ENCODE data around the gene NAT10. TPM values are rescaled to one million over a fixed set of nuclear protein-coding genes. Genes with fewer than 3 reads are reported as not detected.

Gene NAT10
- total RNA-seq, 1 experiment from 2014 or later: 48.7 TPM

- Histone ChIP-seq H3F3A (ENCODE audit: low read length, unreplicated experiment) (peaks cover 4% of the 10 kb centered on the region), H3K79me2 (ENCODE audit: low read length) (peaks cover 43% of the 10 kb centered on the region), H3K4me1 (ENCODE audit: insufficient read depth, low read length) (peaks cover 19% of the 10 kb centered on the region), H3K27ac (ENCODE audit: low read length) (peak overlapping the region; percentile 88), H3K9me3 (ENCODE audit: low read length) (no peaks in the 10 kb centered on the region), H3K36me3 (ENCODE audit: low read depth, low read length) (peaks cover 28% of the 10 kb centered on the region; the same call in 1 of the 2 replicates), H3K9ac (ENCODE audit: low read length) (peak overlapping the region; percentile 97), H3K27me3 (ENCODE audit: low read length) (no peaks in the 10 kb centered on the region), H3K4me2 (ENCODE audit: low read length) (peak overlapping the region; percentile 98), H2AFZ (ENCODE audit: low read length) (peak overlapping the region; percentile 69), H3K4me3 (ENCODE audit: low read length) (peak overlapping the region; percentile 85), H3K9me2 (replicated peaks; ENCODE audit: low read length) (no peaks in the 10 kb centered on the region), H4K20me1 (ENCODE audit: low read length) (0 out of 2 replicates have a peak, but pooled peaks cover 4% of the 10 kb centered on the region)
- no peak for TF ChIP-seq EZH2 (IDR thresholded peaks at IDR 0.05; ENCODE audit: low read length, unreplicated experiment)
- TF ChIP-seq EZH2phosphoT487 (IDR thresholded peaks at IDR 0.05; ENCODE audit: borderline replicate concordance, low read length): no peak
- ChIA-PET CTCF (no interaction called here), POLR2A (ENCODE audit: unreplicated experiment) (interaction anchor here (0.5 to 0.6 kb wide), 2 partner anchors 41 to 96 kb away, joined by 3 read pairs; no protein-coding TSS in a partner anchor)
- no TSS peak for BruUV-seq (replicated peaks)
- peak; percentile 5 for DNase-seq
- ATAC-seq: peak; percentile 1
- intact Hi-C loops (cut with micrococcal nuclease): loop anchor here (1.0 to 2.0 kb wide), 3 partner anchors 53 to 254 kb away; partner anchors contain the start of genes ABTB2 and CAPRIN1
Observed at GRCh38 chr11:34104680-34105078, 750 bp upstream of the NAT10 start.

- ATAC-seq: peak; percentile 2; the same call in 1 of the 2 replicates
- POLR2A ChIA-PET (ENCODE audit: unreplicated experiment): interaction anchor here (0.6 kb wide), 1 partner anchor 8 kb away, joined by 3 read pairs; no protein-coding TSS in a partner anchor
Observed at GRCh38 chr11:34105957-34106504, 602 bp downstream of the NAT10 start.

More at GRCh38 chr11:34105957-34106504, 602 bp downstream of the NAT10 start:
- Histone ChIP-seq H3F3A (ENCODE audit: low read length, unreplicated experiment) (peaks cover 4% of the 10 kb centered on the region), H2AFZ (ENCODE audit: low read length) (peak overlapping the region; percentile 69), H3K27ac (ENCODE audit: low read length) (peak overlapping the region; percentile 88), H3K9ac (ENCODE audit: low read length) (peak overlapping the region; percentile 97), H3K4me1 (ENCODE audit: insufficient read depth, low read length) (peaks cover 19% of the 10 kb centered on the region), H3K36me3 (ENCODE audit: low read depth, low read length) (peaks cover 27% of the 10 kb centered on the region; the same call in 1 of the 2 replicates), H3K27me3 (ENCODE audit: low read length) (no peaks in the 10 kb centered on the region), H3K9me3 (ENCODE audit: low read length) (no peaks in the 10 kb centered on the region), H3K4me2 (ENCODE audit: low read length) (peak overlapping the region; percentile 98), H3K9me2 (replicated peaks; ENCODE audit: low read length) (no peaks in the 10 kb centered on the region), H4K20me1 (ENCODE audit: low read length) (0 out of 2 replicates have a peak, but pooled peaks cover 4% of the 10 kb centered on the region), H3K4me3 (ENCODE audit: low read length) (peak overlapping the region; percentile 85), H3K79me2 (ENCODE audit: low read length) (peaks cover 48% of the 10 kb centered on the region)
- CTCF ChIA-PET: interaction anchor here (0.6 kb wide), 2 partner anchors 54 kb away, joined by 3 to 5 read pairs; partner anchors contain the start of gene CAPRIN1
- DNase-seq: peak; percentile 10
- TF ChIP-seq CTCF (conservative IDR thresholded peaks at IDR 0.05; ENCODE audit: low read depth, low read length): no peak
- TF ChIP-seq EZH2phosphoT487 (IDR thresholded peaks at IDR 0.05; ENCODE audit: borderline replicate concordance, low read length): no peak
- no peak for TF ChIP-seq EZH2 (IDR thresholded peaks at IDR 0.05; ENCODE audit: low read length, unreplicated experiment)
- intact Hi-C loops (cut with micrococcal nuclease): loop anchor here (1.0 to 2.0 kb wide), 3 partner anchors 55 to 253 kb away; partner anchors contain the start of genes ABTB2 and CAPRIN1
- TSS peak; percentile 26 for BruUV-seq (replicated peaks)
